Erythroblast (primary cell): ENCODE measurements around the gene UTP3.

Source experiments
- GATA1 ChIP-seq: IDR thresholded peaks from 2 replicates; pipeline ENCODE4 v1.6.1; 2011; ENCODE audit warnings: low read depth, mild to moderate bottlenecking, control low read depth, low read length, moderate library complexity
- POLR2A ChIP-seq: IDR thresholded peaks from 2 replicates; pipeline ENCODE4 v1.6.1; 2011; ENCODE audit warnings: mild to moderate bottlenecking, low read length

DNA sequence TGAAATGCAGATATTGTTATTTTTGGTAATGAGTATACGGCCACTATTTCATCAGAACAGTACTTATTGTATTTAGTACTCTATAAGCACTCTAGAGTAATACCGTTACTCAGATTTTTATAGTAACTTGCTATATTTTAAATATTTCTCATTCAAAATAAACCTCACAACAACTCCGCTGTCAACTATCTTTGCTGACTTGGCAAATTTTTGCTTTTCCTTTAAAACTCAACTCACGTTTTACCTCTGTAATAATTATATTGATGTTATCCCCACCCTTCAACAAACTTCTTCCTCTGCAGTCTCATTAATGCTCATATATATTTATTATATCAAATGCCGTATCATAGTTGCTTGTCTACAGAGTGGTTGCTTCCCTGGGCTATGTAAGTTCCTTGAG lies 31.0 kb upstream of the UTP3 start:
- TF ChIP-seq POLR2A (no peak), GATA1 (no peak)
